Measurements from ENCODE around the gene WDFY4.

WDFY4 gene

DNA sequence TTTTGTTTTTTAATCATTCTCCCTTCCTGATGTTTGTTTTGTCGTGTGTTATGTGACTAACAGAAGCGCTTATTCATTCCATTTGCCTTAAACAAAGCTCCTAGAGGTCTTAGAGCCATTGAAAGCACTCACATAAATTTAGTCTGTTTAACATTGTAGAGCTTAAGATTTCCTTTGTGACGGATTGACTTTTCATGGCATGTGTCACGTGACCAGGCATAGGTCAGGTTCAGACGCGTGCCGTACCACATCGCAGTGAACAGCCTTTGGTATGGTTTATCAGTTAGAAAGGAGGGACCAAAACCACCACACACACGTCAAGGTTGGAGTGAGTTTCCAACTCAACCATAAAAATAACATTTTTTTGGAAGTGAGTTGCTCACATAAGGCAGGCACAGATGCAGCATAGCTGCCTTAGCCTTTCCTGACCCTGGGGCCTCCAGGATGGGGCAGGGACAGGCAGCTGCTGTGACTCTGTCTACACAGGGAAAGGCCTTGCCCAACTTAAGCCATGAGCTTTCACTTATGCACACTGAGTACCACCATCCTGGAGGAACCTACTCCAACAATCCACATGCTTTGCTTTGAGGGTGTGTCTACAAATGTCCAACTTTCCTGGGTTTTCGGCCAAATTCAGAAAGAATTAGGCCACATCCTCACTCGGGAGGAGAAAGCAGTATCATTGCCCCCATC lies 55.5 kb downstream of the WDFY4 start:
- no peak for DNase-seq (ENCODE audit: low read depth in 3 of 3, low spot score in 1 of 3)

DNA sequence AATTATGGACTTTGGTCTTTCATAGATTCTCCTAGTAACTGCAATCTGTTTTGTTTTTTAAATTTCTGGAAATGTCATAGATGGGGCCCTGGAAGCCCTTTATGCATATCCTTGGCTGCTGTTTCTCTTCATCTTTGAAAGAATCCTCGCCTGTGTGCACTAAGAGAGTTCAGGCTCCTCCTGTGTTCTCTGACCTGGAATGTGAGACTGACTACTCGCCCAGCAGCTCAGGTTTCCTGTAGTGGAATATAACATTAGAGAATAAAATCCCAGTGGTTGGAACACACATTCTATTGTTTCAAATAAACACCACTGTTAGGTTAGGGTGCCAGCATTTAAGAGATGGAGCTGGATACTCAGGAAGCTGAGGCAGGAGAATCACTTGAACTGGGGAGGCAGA lies 56.3 kb downstream of the WDFY4 start:
- DNase-seq (ENCODE audit: low read depth in 3 of 3, low spot score in 1 of 3): no peak

DNA sequence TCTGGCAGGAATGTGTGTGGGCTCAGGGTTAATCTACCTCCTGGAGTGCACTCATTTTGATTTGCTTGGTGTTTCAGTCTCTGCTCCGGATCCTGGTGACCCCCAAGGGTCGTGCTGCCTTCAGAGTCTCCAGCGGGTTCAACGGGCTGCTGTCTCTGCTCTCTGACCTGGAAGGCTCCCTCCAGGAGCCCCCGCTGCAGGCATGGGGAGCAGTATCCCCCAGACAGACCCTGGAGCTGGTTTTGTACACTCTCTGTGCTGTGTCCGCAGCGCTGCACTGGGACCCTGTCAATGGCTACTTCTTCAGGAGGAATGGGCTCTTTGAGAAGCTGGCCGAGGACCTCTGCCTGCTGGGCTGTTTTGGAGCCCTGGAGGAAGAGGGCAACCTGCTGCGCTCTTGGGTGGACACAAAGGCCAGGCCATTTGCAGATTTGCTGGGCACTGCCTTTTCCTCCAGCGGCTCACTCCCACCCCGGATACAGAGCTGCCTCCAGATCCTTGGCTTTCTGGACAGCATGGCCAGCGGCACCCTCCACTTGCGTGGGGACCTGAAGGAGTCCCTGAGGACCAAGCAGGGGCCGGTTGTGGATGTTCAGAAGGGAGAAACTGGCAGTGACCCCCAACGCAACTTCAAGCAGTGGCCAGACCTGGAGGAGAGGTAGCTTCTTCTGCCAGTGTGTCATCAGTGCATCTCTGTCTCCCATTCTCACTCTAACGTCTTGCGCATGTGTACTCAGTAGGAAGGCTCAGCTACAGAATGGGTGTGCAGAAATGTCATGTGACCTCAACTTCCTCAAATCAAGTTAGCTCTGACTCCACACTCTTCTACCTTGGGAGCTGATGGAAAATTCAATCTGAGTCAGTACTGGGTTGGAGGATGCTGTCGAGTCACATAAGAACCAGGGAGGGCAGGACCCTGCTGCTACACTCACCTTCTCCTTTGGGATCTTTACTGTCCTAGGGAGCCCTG lies 58.5 kb downstream of the WDFY4 start:
- no peak for DNase-seq (ENCODE audit: low read depth in 3 of 3, low spot score in 1 of 3)

DNA sequence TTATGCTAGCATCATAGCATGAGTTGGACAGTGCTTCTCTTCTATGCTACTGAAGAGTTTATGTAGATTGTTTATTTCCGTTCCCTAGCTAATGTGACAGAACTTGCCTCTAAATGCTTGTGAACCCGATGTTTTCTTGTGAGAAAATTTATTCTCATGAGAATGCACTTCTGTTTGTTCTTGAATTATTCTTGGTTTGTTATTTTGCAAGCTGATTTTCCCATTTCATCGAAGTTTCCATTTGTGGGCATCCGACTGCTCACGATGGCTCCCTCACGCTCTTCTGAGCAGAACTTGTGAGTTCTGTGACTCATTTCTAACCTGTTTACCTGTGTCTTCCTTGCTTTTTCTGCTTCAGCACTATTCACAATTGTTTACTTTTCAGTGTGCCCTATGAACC lies 59.9 kb downstream of the WDFY4 start:
- DNase-seq (ENCODE audit: low read depth in 3 of 3, low spot score in 1 of 3): no peak

DNA sequence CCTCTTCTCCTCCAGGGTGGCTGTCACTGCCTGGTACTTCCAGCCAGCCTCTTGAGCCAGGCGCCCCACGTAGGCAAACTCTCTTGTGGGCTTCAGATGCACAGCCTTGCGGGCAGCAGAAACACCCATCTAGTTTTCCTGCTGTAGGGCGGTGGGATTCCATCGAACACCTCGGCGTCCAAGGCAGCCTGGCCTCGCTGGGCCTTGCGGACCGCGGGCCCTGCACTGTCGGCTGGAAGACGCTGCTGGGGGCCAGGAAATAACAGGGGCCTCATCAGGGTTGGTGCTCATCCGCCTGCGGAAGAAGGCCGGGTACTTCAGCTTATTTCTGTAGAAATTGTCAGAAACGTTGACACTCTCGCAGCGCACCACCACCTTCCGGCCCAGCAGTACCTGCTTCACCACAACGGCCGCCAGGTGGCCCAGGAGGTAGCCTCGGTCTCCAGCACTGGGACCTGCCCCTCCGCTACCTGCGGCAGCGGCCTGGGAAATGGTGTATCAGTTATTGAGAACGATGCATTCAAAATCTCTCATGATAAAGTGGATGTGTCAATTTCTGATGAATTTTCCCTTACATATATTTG lies 61.1 kb downstream of the WDFY4 start:
- no peak for DNase-seq (ENCODE audit: low read depth in 3 of 3, low spot score in 1 of 3)

DNA sequence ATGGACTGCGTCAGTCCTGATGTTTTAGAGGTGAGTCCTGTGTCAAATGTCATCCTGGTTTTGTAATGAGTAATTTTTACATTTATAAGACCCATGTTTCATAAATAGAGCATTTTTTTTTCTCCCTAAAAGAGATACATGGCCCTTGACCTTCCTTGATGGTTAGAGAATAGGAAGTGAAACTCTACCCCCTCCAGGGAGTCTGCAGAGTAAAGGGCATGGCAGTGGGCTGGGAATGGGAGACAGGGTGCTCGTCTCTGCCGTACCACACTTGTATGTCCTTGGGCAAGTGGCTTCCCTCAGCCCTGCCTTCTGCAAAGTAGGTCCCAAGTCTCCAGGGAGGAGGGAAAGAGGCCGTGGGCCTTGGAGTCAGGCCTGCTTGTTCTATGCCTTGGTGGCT lies 63.9 kb downstream of the WDFY4 start:
- DNase-seq (ENCODE audit: low read depth in 3 of 3, low spot score in 1 of 3): no peak

DNA sequence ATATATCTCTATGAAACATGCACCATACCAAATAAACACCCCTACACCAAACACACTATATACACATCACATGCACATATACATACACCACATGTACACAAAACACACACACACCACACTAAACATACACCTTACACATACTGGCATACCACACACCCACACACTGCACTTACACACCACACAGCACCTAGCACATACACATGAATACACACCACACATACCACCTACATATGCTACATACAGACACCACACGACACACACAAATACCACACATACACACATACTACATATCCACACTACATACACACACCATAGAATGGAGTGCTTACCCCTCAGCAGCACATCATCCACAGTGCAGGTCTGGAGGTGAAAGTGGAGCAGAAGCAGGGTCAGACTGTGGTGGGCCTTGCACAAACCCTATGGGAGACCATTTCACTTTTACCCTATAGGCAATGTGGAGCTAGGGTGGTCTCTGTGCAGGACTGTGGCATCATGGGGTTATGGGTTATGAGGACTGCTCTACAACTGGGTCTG lies 64.6 kb downstream of the WDFY4 start:
- no peak for DNase-seq (ENCODE audit: low read depth in 3 of 3, low spot score in 1 of 3)

DNA sequence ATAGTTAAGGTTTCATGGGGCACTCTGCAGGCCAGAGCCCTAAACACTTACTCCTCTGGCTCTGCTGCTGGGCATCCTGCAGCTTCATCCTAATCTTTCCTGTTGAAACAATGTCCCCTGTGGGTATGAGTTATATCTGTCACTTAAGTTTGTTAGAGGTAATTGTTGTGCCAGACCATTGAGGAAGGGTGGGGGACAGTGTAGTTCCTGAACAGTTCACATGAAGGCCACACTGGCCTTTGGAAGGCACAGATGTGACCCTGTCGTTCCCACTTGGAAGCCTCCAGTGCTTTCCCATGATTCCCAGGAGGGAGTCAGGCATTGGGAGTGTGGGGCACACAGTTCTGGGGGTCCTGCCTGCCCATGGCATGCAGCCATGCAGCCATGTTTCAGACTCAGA lies 65.3 kb downstream of the WDFY4 start:
- no peak for DNase-seq (ENCODE audit: low read depth in 3 of 3, low spot score in 1 of 3)

DNA sequence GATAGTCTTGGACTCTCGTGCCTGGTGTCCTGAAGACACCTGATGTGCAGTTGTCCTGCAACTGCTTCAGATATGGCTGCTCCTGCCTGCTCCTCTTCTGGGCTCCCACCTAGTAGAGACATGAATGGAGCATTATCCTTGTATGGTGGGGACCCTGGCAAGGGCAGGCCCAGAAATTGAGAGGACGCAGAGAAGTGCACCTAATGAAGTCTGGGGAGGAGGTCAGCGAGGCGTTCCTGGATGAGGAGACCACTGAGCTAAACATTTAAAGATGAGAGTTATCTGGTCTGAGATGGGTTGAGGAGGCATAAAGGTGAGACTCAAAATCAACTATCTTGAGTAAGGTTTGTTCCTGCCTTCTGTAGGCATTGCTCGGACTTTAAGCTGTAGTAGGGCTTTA lies 66.3 kb downstream of the WDFY4 start:
- no peak for DNase-seq (ENCODE audit: low read depth in 3 of 3, low spot score in 1 of 3)

DNA sequence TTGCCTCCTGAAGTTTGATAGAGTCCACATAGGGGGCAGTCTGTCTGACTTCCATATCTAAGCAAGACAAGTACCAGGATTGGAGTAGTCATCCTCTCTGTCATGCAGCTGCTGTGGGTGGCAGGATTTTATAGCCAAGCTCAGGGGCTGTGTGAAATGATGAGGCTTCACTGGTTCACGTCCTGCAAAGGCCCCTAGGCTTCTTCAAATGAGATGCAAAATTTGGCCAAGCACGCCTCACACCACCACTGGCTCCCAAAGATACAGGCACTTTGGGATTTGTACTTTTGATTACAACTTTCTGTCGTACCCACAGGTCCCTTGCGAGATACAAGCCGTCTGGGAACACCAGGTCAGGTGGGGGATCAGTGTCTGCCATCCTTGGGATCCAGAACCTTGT lies 67.1 kb downstream of the WDFY4 start:
- no peak for DNase-seq (ENCODE audit: low read depth in 3 of 3, low spot score in 1 of 3)

DNA sequence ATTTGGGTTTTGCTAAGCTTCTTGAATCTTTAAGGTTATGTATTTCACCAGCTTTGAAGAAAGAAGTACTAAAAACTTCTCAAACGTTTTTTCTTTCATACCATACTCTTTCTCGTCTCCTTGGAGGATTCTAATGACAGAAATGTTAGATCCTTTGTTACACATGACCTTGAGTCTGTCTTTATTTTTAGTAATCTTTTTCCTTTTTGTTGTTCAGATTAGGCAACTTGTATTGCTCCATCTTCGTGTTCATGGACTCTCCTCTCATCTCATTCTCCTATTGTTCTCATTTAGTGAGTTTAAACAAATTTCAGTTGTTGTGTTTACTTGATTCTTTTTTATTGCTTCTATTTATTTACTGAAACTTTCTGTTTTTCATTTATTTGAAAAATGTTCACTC lies 73.7 kb downstream of the WDFY4 start:
- no peak for DNase-seq (ENCODE audit: low read depth in 3 of 3, low spot score in 1 of 3)

DNA sequence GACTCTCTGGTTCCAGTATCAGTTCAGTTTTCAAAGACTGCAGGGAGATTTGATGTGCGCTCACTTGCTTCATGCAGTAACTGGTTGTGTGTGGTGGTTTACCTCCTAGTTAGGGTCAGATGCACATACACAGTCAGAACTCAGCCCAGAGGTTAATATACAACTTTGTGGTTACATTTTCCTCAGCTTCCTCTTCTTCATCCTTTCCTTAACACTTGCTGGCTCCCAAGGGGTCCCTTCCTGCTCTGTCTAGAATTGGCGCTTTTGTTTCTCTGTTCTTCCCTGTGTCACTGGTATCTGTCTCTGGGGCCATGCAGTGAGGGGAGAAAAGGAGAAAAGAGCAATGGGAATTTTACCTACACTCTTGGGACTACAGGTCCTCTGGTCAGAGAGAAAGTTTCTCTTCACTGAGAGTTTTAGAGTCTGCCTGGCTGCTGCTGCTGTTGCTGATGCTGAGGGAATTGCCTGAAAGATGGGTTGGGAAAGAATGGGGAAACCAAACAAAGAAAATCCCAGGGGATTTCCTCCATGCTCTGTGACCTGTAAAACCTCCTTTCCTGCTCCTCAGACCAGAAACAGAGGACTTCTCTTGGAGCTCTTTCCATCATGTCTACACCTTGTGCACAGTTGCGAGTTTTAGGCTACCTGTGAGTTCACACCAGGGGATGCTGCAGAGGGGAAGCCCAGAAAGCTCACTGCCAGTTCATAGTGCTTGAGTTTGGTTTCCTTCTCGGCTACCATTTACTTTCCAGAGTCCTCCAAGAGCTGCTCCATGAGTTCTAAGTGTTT lies 74.6 kb downstream of the WDFY4 start:
- DNase-seq (ENCODE audit: low read depth in 3 of 3, low spot score in 1 of 3): no peak

DNA sequence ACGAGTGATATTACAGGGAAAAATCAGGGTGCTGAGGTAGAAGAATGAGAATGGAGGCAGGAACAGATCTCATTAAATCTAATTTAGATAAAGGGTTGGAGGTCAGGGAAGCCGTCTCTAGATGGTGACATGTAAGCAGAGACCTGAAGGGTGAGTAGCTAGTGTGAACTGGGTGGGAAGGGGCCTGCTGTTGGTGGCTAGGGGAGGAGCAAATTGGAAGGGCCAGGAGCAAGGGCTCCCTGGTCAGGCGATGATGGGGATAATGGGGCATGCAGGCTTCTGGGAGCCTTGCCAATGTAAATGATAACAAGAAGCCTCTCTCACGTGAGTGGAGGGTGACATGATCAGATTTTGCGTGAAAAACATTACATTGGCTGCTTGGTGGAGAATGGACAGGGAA lies 76.3 kb downstream of the WDFY4 start:
- no peak for DNase-seq (ENCODE audit: low read depth in 3 of 3, low spot score in 1 of 3)

DNA sequence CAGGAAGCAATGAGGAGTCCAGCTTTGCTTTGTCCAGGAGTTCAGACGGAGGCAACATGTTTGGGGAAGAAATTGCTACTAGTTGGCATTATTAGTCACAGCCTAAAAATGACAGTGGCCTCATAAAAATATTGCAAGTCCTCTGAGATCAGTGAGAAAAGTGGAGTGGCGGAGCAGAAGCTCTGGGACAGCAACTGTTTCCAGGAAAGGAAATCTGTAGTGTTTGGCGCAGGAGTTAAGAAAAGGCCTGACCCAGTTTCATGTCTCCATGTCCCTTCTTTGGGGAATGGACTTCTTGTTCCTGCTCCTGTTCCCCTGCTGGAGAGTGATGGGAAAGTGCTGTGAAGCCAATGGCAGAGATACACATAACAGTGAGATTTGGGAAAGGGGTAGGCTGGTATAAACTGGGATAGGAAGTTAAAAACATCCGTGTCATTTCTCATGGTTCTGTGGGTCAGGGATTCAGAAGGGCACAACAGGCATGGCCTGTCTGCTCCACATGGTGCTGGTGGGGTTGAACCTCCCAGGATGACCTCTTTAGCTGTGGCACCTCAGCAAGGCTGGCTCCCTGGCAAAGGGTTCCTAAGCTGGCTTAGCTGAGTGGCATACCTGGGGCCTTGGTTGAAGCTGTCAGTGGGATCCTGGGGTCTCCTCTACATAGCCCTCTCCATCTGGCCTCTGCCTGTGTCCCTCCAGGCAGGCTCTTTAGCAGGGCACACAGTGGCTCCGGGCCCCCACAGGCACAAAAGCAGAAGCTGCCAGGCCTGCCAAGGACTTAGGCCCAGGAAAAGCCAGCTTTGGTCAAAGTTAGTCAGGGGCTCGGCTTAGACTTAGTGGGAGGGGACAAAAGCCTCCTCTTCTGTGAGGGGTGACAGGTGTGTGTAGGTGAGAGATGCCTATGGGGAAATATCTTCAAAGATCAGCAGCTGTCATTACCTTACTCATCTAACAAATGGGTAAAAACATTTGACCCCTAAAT lies 77.7 kb downstream of the WDFY4 start:
- DNase-seq (ENCODE audit: low read depth in 3 of 3, low spot score in 1 of 3): no peak

DNA sequence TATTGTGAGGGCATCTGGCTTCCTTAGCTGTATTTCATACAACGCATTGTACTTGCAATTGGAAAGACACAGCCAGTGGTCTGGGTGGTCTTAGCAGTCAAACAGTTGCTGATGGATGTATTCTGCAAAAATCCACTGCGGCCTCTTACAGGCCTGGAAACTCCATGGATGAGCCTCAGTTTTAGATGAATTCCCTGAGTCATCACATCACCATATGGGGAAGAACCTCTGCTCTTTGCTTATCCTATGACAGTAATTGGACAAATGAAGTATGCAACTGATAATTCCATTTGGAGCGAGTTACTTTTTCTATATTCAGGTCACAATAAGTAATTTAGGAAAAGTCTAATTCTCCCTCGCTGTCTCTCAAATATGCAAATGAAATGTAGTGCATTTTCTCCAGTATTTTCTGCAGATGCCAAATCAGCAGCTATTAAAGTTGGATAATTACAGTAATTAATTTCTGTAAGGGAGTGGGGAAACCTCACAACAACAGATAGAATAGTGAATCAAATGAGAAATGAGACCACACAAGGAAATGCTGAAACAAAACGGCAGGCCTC lies 78.8 kb downstream of the WDFY4 start:
- DNase-seq (ENCODE audit: low read depth in 3 of 3, low spot score in 1 of 3): no peak

DNA sequence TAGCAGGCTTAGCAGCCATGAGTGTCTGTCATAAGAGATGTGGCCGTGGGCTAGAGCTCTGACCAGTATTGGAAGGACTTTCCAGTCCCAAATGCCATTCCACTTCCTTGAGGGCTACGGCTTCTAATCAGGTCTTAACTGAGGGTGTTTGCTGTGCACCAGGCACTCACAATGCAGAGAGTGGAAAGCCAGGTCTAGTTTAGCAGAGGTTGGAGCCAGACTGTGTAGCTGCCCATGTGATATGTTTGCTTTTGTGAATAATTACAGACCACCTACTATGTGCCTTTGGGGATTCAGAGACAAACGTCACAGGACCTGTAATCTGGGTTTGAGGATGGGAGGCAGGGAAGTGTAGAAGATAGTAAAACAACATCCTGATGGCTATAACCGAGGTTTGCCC lies 79.8 kb downstream of the WDFY4 start:
- no peak for DNase-seq (ENCODE audit: low read depth in 3 of 3, low spot score in 1 of 3)

DNA sequence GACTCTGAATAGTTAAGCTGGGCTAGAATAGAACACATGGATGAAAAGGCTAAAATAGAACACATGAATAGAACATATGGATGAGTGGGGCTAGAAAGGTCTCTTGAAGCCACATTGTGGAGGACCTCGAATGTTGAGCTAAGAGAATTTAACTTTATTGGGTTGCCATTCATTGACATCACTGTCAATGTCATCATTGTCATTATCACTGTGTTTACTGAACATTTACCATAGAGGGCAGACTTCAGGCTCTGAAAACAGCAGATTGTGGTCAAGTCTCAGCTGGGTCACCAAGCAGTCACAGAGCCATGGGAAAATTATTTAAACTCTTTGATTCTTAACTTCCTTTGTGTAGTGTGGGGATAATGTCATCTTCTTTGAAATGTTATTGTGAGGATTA lies 80.4 kb downstream of the WDFY4 start:
- DNase-seq (ENCODE audit: low read depth in 3 of 3, low spot score in 1 of 3): no peak

DNA sequence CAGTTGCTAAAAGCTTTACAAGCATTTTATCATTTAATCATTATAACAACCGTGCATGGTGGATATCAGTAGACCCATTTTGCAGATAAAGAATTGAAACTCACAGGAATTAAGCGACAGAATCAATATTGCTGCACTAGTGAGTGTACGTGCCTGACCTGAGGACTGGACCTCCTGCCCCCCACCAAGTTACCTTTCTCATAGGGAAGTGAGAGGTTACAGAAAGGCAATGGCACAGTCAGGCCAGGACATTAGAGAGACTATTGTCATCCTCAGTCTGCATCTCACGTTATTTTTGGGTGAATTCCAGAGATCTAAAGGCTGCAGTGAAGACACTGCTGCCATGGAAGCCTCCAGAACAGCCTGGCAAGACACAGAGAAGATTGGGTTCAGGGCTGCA lies 80.9 kb downstream of the WDFY4 start:
- no peak for DNase-seq (ENCODE audit: low read depth in 3 of 3, low spot score in 1 of 3)

DNA sequence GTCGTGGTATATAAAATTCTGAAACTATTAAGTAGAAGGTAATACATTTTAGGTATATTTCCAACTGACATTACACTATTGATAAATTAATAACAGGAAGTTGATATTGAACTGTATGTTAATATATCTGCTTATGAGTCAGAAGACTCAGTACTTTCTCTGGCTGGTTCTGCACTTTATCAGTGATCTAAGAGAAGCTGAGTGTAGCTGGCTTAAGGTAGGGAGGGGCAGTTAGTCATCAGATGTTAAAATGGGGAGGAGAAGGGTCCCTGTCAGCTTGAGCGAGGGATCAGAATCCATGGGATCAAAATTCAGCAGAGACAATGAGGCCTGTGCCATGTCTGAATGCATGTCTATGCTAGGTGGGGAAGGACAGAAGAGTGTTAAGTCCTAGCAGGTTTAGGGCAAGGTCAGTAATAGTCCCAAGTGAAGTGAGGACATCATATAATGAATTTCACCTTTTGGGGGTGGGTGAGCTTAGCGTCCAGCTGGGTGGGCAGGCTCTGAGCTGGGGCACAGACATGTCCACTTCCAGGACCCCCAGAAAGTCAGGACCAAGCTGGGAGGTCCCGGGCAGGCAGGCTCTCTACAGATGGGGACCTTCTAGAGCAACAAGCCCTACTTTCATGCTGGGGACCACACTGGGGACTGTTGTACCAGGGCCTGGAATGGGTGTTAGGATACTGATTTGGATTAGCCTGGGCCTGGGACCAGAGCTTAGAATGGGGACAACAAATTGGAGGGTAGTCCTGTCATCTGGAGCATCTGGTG lies 82.9 kb downstream of the WDFY4 start:
- DNase-seq (ENCODE audit: low read depth in 3 of 3, low spot score in 1 of 3): no peak

Data from stimulated activated CD4-positive, alpha-beta T cell treated with anti-CD3 and anti-CD28 coated beads, TNF-alpha, amount 100 ng/mL, for 1 hour (primary cell).